ENCODE measurements around the gene SMOC1.

The SMOC1 gene

DNA sequence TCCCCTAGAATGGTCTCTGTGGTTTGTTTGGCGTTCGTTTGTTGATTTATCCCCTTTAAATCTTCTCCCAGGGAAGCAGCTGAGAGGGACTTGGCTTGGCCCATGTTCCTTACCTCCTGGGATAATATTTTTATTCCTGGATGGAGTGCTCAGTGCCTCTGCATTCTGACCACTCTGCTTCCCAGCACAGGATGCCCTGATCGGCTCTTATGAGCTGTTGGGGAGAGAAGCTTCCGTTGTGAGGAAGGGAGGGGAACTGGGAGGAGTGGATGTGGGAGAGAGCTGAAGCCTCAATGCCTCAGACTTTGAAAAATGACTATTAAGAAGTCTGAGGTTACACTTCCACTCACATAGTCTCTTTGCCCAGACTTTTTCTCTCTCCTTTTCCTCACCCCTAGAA, 114.8 kb downstream of the SMOC1 start:
- H3K4me3 ChIP-seq (ENCODE audit: low read length): no peak overlapping the region
- DNase-seq (ENCODE audit: low read depth, low spot score): no peak

DNA sequence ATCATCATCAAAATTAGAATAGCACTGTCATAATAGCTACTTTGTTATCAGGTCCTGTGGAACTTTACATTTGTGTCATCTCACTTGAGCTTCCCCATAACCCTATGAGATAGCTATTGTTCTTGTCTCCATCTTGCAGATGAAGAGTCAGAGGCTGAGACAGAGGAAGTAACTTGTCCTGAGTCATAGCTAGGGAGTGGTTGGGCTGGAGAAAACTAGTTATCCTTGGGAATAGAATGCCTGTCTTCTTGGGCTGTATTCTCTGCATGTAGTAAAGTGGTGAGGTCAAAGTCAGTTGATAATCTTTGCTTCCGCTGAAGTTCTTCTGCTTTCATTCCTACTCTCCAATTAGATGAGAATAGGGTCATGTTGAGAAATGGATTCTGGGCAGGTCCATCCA, 117.0 kb downstream of the SMOC1 start:
- no peak overlapping the region for H3K4me3 ChIP-seq (ENCODE audit: low read length)
- DNase-seq (ENCODE audit: low read depth, low spot score): no peak

GRCh38 chr14:69997849-69998248, 118.6 kb downstream of the SMOC1 start:
- no peak for DNase-seq (ENCODE audit: low read depth, low spot score)

GRCh38 chr14:69999261-69999674, 120.1 kb downstream of the SMOC1 start:
- DNase-seq (ENCODE audit: low read depth, low spot score): no peak
- no peak overlapping the region for H3K4me3 ChIP-seq (ENCODE audit: low read length)

More at GRCh38 chr14:69997849-69998248, 118.6 kb downstream of the SMOC1 start:
- H3K4me3 ChIP-seq (ENCODE audit: low read length): no peak overlapping the region

DNA sequence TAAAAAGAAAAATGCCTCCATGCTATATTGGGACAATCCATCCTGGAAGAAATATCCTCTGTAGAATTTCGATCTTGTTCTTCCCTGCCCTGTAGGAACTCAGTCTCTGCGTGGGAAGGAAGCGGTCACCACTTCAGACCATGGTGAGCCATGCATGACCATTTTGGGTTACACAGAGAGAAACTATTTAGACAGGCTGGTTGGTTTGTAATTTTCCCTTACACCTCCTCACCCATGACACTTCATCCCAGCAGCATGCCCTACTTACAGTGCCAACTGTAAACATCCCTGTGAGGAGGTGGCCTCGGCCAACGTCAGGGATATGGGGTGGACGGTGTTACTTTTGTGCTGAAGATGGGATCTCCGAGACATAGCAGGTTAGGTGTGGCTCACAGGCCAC, 121.4 kb downstream of the SMOC1 start:
- no peak overlapping the region for H3K4me3 ChIP-seq (ENCODE audit: low read length)

DNA sequence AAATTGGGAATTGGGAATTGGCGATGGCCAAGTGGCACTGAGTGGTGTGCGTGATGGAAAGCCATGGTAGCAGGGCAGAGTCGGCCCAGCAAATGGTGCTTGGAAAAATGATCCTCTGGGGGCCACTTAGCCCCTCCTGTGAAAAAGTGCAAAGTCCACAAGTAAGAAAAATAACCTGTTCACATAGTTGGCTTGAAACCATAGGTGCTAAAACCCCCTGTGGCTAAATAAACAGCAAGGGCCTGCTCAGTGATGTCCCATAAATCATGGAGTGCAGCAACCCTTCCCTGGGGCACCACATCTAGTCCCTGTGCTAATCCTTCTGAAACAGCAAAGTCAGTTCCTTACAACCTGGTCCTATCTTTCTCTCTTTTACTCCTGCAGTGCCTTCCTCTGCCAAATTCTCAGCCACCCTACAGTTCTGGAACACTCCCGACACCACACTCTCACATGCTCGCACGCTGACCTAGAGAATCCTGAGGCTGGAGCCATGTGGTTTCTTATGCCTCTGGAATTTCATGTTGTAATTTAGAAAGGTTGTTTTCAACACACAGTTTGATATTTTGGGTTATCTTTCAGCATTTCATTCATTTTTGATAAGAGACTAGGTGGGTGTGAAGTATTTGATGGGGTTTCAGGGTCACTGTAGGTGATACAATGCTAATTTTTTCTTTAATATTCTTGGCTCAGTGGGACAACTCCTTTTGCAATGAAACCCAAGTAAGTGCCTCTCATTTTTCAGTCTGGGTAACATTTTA, 123.6 kb downstream of the SMOC1 start:
- DNase-seq (ENCODE audit: low read depth, low spot score): no peak

More for the DNA sequence above, 121.4 kb downstream of the SMOC1 start:
- no peak for DNase-seq (ENCODE audit: low read depth, low spot score)

DNA sequence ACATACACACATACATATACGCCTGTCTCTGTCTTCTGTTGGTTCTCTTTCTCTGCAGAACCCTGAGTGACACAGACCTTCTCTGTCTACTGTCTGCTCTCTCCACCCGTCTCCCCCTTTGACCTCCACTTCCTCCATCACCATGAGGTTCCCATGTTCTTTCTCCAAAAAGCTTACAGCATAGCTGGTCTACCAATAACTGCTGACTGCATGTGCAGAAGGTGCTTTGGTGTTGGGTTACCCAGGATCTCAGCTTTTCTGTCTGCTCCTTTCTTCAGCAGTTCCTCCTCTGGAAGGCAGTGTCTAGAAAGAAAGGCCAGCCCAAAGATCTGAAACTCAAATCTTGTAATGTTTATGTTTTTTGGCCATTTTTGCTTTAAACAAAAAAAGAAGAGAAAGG, 125.6 kb downstream of the SMOC1 start:
- H3K4me3 ChIP-seq (ENCODE audit: low read length): no peak overlapping the region
- DNase-seq (ENCODE audit: low read depth, low spot score): no peak

More for the DNA sequence above, 123.6 kb downstream of the SMOC1 start:
- no peak overlapping the region for H3K4me3 ChIP-seq (ENCODE audit: low read length)

GRCh38 chr14:70005281-70005805, 126.1 kb downstream of the SMOC1 start:
- no peak for DNase-seq (ENCODE audit: low read depth, low spot score)

GRCh38 chr14:70006699-70007098, 127.5 kb downstream of the SMOC1 start:
- no peak overlapping the region for H3K4me3 ChIP-seq (ENCODE audit: low read length)
- DNase-seq (ENCODE audit: low read depth, low spot score): no peak

More at GRCh38 chr14:70005281-70005805, 126.1 kb downstream of the SMOC1 start:
- no peak overlapping the region for H3K4me3 ChIP-seq (ENCODE audit: low read length)

DNA sequence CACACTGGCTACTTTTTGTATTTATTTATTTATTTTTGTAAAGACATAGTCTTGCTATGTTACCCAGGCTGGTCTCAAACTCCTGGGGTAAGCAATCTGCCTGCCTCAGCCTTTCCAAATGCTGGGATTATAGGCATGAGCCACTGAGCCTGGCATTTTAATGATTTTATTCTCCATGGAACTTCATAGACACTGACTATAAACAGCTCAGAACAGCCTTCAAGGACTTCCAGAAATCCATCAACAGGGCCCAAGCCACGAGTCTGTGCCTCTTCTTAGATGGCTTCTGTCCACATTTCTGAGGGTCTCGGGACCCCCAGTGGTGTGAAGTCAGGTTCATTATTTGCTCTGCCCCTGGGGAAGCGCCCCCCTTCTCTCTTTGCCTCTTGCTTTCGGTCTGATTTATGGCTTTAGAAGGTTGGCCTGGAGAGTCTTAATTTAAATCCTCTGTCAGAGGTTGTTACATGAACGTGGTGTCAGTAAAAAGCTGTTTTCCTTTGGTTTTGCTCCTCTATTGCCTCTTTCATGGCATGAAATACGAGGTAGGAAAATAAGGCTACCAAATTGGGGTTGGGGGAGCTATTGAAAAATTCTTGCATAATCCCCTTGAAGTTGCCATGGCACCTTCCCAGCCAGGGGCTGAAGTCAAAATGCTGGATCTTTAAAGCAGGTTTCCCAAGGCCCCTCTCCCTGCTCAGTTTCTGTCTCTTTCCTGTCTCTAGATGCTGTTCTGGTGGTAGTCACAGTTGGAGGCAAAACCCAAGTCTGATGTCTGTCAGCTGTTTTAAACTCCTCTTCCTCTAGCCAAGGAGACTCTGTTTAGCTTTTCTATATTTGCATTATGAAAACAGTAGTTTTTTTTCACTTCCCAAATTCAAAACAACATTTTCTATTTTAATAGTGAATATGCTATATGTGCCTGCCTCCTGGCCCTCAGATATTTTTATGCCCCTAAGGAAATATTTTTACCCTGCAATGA, 129.4 kb downstream of the SMOC1 start:
- no peak for DNase-seq (ENCODE audit: low read depth, low spot score)
- no peak overlapping the region for H3K4me3 ChIP-seq (ENCODE audit: low read length)

GRCh38 chr14:70009961-70010360, 130.7 kb downstream of the SMOC1 start:
- H3K4me3 ChIP-seq (ENCODE audit: low read length): no peak overlapping the region
- no peak for DNase-seq (ENCODE audit: low read depth, low spot score)

- H3K4me3 ChIP-seq (ENCODE audit: low read length): no peak overlapping the region
- DNase-seq (ENCODE audit: low read depth, low spot score): no peak
These were observed 131.9 kb downstream of the SMOC1 start for GRCh38 chr14:70011098-70011497.

- DNase-seq (ENCODE audit: low read depth, low spot score): no peak
- no peak overlapping the region for H3K4me3 ChIP-seq (ENCODE audit: low read length)
These were observed 132.5 kb downstream of the SMOC1 start for GRCh38 chr14:70011708-70012107.

- no peak overlapping the region for H3K4me3 ChIP-seq (ENCODE audit: low read length)
- no peak for DNase-seq (ENCODE audit: low read depth, low spot score)
These were observed 134.2 kb downstream of the SMOC1 start for GRCh38 chr14:70013271-70013873.

- H3K4me3 ChIP-seq (ENCODE audit: low read length): no peak overlapping the region
- DNase-seq (ENCODE audit: low read depth, low spot score): no peak
These were observed 135.3 kb downstream of the SMOC1 start for GRCh38 chr14:70014406-70015095.

- no peak overlapping the region for H3K4me3 ChIP-seq (ENCODE audit: low read length)
- no peak for DNase-seq (ENCODE audit: low read depth, low spot score)
These were observed 139.0 kb downstream of the SMOC1 start for GRCh38 chr14:70018230-70018629.

DNA sequence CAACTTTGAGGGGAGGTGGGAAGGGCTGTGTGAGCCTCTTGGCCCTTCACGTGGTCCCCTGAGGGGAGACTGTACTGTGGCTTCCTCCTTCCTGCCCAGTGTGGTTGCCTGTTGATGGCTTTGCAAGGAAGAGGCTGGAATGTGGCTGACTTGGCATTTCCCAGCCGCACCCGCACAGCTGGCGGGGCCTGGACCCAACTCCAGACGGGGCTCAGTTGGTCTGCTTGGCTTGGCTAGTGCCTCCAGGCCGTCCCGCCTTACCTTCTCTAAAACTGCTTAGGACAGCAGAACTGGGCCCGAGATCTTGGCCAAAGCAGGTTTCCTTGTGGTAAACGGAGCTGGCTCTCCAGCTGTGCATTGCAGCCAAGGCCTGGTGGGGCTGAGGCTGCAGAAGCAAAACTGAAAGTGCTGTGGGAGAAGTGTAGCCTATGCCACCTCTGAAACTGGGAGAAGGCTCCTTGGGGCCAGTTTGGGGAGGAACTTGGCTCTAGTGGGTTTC, 139.5 kb downstream of the SMOC1 start:
- DNase-seq (ENCODE audit: low read depth, low spot score): no peak
- no peak overlapping the region for H3K4me3 ChIP-seq (ENCODE audit: low read length)

- H3K4me3 ChIP-seq (ENCODE audit: low read length): no peak overlapping the region
- DNase-seq (ENCODE audit: low read depth, low spot score): no peak
These were observed 140.5 kb downstream of the SMOC1 start for GRCh38 chr14:70019695-70020094.

Measured in Jurkat, Clone E6-1 (cell line).